IPS-15b (cell line): Measurements from ENCODE around the gene RAP1GAP.

Source experiments
- H3K27me3 ChIP-seq: one replicate; pipeline ENCODE4 v1.6.1; 2013; ENCODE audit warnings: low read length; ENCODE audit not compliant: control insufficient read depth, insufficient read depth
- H3K36me3 ChIP-seq: one replicate; pipeline ENCODE4 v1.6.1; 2013; ENCODE audit warnings: low read length; ENCODE audit not compliant: control insufficient read depth, insufficient read depth
- H3K4me1 ChIP-seq: one replicate; pipeline ENCODE4 v1.6.1; 2013; ENCODE audit warnings: mild to moderate bottlenecking, low read length; ENCODE audit not compliant: control insufficient read depth, insufficient read depth
- H3K4me3 ChIP-seq: one replicate; pipeline ENCODE4 v1.5.1; 2013; ENCODE audit warnings: low read depth, low read length
- H3K9ac ChIP-seq: one replicate; pipeline ENCODE4 v1.6.1; 2013; ENCODE audit warnings: low read depth, mild to moderate bottlenecking, low read length
- H3K9me3 ChIP-seq: one replicate; pipeline ENCODE4 v1.6.1; 2013; ENCODE audit warnings: mild to moderate bottlenecking, low read length; ENCODE audit not compliant: control insufficient read depth, insufficient read depth

Gene RAP1GAP

GRCh38 chr1:21647431-21648351 is 21.5 kb downstream of the RAP1GAP start:
- no peaks in the 10 kb centered on the region for H3K9me3 ChIP-seq
- H3K4me1 ChIP-seq = peaks cover 5% of the 10 kb centered on the region
- H3K27me3 ChIP-seq = peaks cover 6% of the 10 kb centered on the region
- no peak overlapping the region for H3K4me3 ChIP-seq
- H3K36me3 ChIP-seq = no peaks in the 10 kb centered on the region
- H3K9ac ChIP-seq = no peak overlapping the region

- no peaks in the 10 kb centered on the region for H3K36me3 ChIP-seq
- H3K9me3 ChIP-seq = no peaks in the 10 kb centered on the region
- H3K4me1 ChIP-seq = peaks cover 3% of the 10 kb centered on the region
- H3K27me3 ChIP-seq = no peaks in the 10 kb centered on the region
- no peak overlapping the region for H3K4me3 ChIP-seq
- H3K9ac ChIP-seq = no peak overlapping the region
Observed at GRCh38 chr1:21645550-21645949, 23.6 kb downstream of the RAP1GAP start.

- no peak overlapping the region for H3K9ac ChIP-seq
- H3K27me3 ChIP-seq = no peaks in the 10 kb centered on the region
- H3K9me3 ChIP-seq = no peaks in the 10 kb centered on the region
- H3K36me3 ChIP-seq = no peaks in the 10 kb centered on the region
- peaks cover 3% of the 10 kb centered on the region for H3K4me1 ChIP-seq
- H3K4me3 ChIP-seq = no peak overlapping the region
Observed at GRCh38 chr1:21644906-21645305, 24.3 kb downstream of the RAP1GAP start.

GRCh38 chr1:21644348-21644747 is 24.8 kb downstream of the RAP1GAP start:
- Histone ChIP-seq H3K4me1 (peaks cover 3% of the 10 kb centered on the region), H3K4me3 (no peak overlapping the region), H3K36me3 (no peaks in the 10 kb centered on the region), H3K9ac (no peak overlapping the region), H3K9me3 (no peaks in the 10 kb centered on the region), H3K27me3 (no peaks in the 10 kb centered on the region)

GRCh38 chr1:21643624-21644023 is 25.5 kb downstream of the RAP1GAP start:
- no peaks in the 10 kb centered on the region for H3K27me3 ChIP-seq
- no peaks in the 10 kb centered on the region for H3K36me3 ChIP-seq
- H3K4me1 ChIP-seq = peaks cover 6% of the 10 kb centered on the region
- no peaks in the 10 kb centered on the region for H3K9me3 ChIP-seq
- H3K9ac ChIP-seq = no peak overlapping the region
- no peak overlapping the region for H3K4me3 ChIP-seq

- H3K27me3 ChIP-seq = no peaks in the 10 kb centered on the region
Observed at GRCh38 chr1:21641967-21642739, 27.0 kb downstream of the RAP1GAP start.

GRCh38 chr1:21641537-21641936 is 27.6 kb downstream of the RAP1GAP start:
- no peak overlapping the region for H3K4me3 ChIP-seq
- no peaks in the 10 kb centered on the region for H3K27me3 ChIP-seq
- no peaks in the 10 kb centered on the region for H3K36me3 ChIP-seq
- H3K9ac ChIP-seq = no peak overlapping the region
- H3K4me1 ChIP-seq = peaks cover 3% of the 10 kb centered on the region
- H3K9me3 ChIP-seq = no peaks in the 10 kb centered on the region

More at GRCh38 chr1:21641967-21642739, 27.0 kb downstream of the RAP1GAP start:
- Histone ChIP-seq H3K4me3 (no peak overlapping the region), H3K9me3 (no peaks in the 10 kb centered on the region), H3K36me3 (no peaks in the 10 kb centered on the region), H3K4me1 (peaks cover 3% of the 10 kb centered on the region), H3K9ac (no peak overlapping the region)

GRCh38 chr1:21641076-21641475 is 28.1 kb downstream of the RAP1GAP start:
- H3K27me3 ChIP-seq = no peaks in the 10 kb centered on the region
- H3K9ac ChIP-seq = no peak overlapping the region
- H3K4me3 ChIP-seq = no peak overlapping the region
- H3K36me3 ChIP-seq = no peaks in the 10 kb centered on the region
- peaks cover 3% of the 10 kb centered on the region for H3K4me1 ChIP-seq
- H3K9me3 ChIP-seq = no peaks in the 10 kb centered on the region

- Histone ChIP-seq H3K36me3 (no peaks in the 10 kb centered on the region), H3K9ac (no peak overlapping the region), H3K9me3 (no peaks in the 10 kb centered on the region), H3K27me3 (no peaks in the 10 kb centered on the region), H3K4me1 (peaks cover 3% of the 10 kb centered on the region), H3K4me3 (no peak overlapping the region)
Observed at GRCh38 chr1:21640653-21641052, 28.5 kb downstream of the RAP1GAP start.

- Histone ChIP-seq H3K4me1 (peaks cover 3% of the 10 kb centered on the region), H3K9me3 (no peaks in the 10 kb centered on the region), H3K36me3 (no peaks in the 10 kb centered on the region), H3K4me3 (no peak overlapping the region), H3K9ac (no peak overlapping the region), H3K27me3 (no peaks in the 10 kb centered on the region)
Observed at GRCh38 chr1:21639594-21640041, 29.5 kb downstream of the RAP1GAP start.

- Histone ChIP-seq H3K36me3 (no peaks in the 10 kb centered on the region), H3K4me3 (no peak overlapping the region), H3K4me1 (peaks cover 3% of the 10 kb centered on the region), H3K27me3 (no peaks in the 10 kb centered on the region), H3K9ac (no peak overlapping the region), H3K9me3 (no peaks in the 10 kb centered on the region)
Observed at GRCh38 chr1:21638531-21639341, 30.4 kb downstream of the RAP1GAP start.
